GM06990 (cell line): Measurements from ENCODE around the gene KCNIP4.

Experiments
- DNase-seq: peaks from one replicate; pipeline ENCODE4 v3.0.0-alpha.2; 2011; ENCODE audit not compliant: insufficient read length; ENCODE audit errors: extremely low read depth
- H3K27me3 ChIP-seq: replicated peaks from 2 replicates; pipeline ENCODE4 v1.6.0; 2011; ENCODE audit warnings: low read length; ENCODE audit not compliant: control insufficient read depth, insufficient read depth
- H3K36me3 ChIP-seq: 2 replicates; pipeline ENCODE4 v1.5.1; 2011; ENCODE audit warnings: low read length; ENCODE audit not compliant: control insufficient read depth, insufficient read depth
- H3K4me3 ChIP-seq: replicated peaks from 2 replicates; pipeline ENCODE4 v1.5.1; 2011; ENCODE audit warnings: low read depth, mild to moderate bottlenecking, control low read depth, low read length
- CTCF ChIP-seq: IDR thresholded peaks from 2 replicates; pipeline ENCODE4 v1.5.1; 2011; ENCODE audit warnings: low read length, control low read depth, mild to moderate bottlenecking, inconsistent platforms; ENCODE audit not compliant: insufficient read depth, poor library complexity, severe bottlenecking

The KCNIP4 gene

GRCh38 chr4:20680736-20681135, 1267.8 kb downstream of the KCNIP4 start:
- no peak for DNase-seq
- no peak overlapping the region for H3K4me3 ChIP-seq
- H3K27me3 ChIP-seq = no peaks in the 10 kb centered on the region
- H3K36me3 ChIP-seq = no peaks in the 10 kb centered on the region
- TF ChIP-seq CTCF = no peak

DNA sequence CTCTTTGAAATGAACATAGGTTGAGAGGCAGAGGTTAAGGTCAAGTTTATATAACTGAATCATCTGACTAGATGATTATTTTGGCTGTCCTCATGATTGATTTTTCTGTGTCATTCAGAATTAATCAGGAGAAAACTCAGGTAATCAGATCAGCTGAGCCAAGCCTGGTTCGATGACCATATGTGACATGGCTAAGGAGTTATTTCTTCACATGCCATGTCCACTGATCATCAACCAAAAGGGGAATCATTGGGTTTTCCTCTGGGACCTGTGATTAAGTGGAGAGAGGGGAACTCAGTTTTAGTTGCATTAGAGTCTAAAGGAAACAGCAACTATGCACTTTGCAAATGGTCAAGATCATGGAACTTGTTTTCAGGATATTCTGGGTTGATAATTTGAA, 1268.6 kb downstream of the KCNIP4 start:
- no peak for TF ChIP-seq CTCF
- no peak for DNase-seq
- no peaks in the 10 kb centered on the region for H3K27me3 ChIP-seq
- H3K4me3 ChIP-seq = no peak overlapping the region
- no peaks in the 10 kb centered on the region for H3K36me3 ChIP-seq
